Loucy (cell line): ENCODE measurements around the gene NCAPD2.

Experiments
- CTCF ChIP-seq: fragments of 200-600 bp; sonication (generic); conservative IDR thresholded peaks from 2 replicates; pipeline ENCODE4 v1.5.1; 2014; ENCODE audit warnings: mild to moderate bottlenecking, antibody characterized with exemption, low read length
- EZH2phosphoT487 ChIP-seq: fragments of 200-600 bp; IDR thresholded peaks from 2 replicates; pipeline ENCODE4 v1.6.1; 2018; ENCODE audit warnings: antibody characterized with exemption, mild to moderate bottlenecking, moderate library complexity, borderline replicate concordance

- TF ChIP-seq CTCF (no peak), EZH2phosphoT487 (no peak)
Observed at GRCh38 chr12:6526201-6526600, 32.3 kb downstream of the NCAPD2 start.
